Fibroblast of lung (primary cell): ENCODE data around the gene ATRNL1.

Source experiments
- CTCF ChIP-seq, 2 donors: IDR thresholded peaks in 1 of 2; conservative IDR thresholded peaks in 1 of 2; 1 replicate in 1 of 2; 2 replicates in 1 of 2; pipeline ENCODE4 v1.5.1; 2011 to 2012; ENCODE audit warnings: low read length in 2 of 2, control low read depth in 1 of 2, inconsistent platforms in 1 of 2, low read depth in 1 of 2, mild to moderate bottlenecking in 1 of 2
- EZH2 ChIP-seq: IDR thresholded peaks from 2 replicates; pipeline ENCODE4 v1.5.1; 2012; ENCODE audit warnings: low read length, control low read depth, mild to moderate bottlenecking; ENCODE audit errors: missing control alignments

- TF ChIP-seq CTCF (conservative IDR thresholded peaks at IDR 0.05 in 1 of 2, IDR thresholded peaks at IDR 0.05 in 1 of 2; ENCODE audit: low read depth in 1 of 2, low read length in 2 of 2) (no peak), EZH2 (no peak)
Measured at GRCh38 chr10:115982526-115982925, 889.4 kb downstream of the ATRNL1 start.
